Measurements from ENCODE around the gene PARVB.

The PARVB gene

DNA sequence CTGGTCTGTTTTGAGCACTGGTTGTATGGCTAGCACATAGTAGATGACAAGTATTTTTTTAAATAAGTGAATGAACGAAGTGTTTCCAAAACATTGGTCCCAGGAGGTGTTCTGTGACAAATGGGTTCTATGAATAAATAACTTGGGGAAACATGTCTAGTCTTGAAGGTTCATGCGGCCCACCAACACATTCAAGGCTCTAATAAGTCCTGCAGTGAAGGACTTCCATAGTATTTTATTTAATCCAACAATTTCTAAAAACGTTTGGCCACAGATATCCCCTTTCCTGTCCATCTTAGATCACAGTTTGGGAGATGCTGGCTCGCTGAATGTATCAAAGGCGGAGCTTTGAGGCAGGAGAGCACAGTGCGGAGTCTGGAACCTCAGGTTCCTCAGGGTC lies 179.1 kb downstream of the PARVB start:
- ChIA-PET POLR2A (no interaction called here), CTCF (no interaction called here)
- H3K4me3 ChIP-seq (ENCODE audit: low read depth, low read length), result no peak overlapping the region
- TF ChIP-seq, protein P1, sequence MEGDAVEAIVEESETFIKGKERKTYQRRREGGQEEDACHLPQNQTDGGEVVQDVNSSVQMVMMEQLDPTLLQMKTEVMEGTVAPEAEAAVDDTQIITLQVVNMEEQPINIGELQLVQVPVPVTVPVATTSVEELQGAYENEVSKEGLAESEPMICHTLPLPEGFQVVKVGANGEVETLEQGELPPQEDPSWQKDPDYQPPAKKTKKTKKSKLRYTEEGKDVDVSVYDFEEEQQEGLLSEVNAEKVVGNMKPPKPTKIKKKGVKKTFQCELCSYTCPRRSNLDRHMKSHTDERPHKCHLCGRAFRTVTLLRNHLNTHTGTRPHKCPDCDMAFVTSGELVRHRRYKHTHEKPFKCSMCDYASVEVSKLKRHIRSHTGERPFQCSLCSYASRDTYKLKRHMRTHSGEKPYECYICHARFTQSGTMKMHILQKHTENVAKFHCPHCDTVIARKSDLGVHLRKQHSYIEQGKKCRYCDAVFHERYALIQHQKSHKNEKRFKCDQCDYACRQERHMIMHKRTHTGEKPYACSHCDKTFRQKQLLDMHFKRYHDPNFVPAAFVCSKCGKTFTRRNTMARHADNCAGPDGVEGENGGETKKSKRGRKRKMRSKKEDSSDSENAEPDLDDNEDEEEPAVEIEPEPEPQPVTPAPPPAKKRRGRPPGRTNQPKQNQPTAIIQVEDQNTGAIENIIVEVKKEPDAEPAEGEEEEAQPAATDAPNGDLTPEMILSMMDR (IDR thresholded peaks at IDR 0.05; ENCODE audit: insufficient read depth, low read length, missing control alignments), result no peak
- no peak for DNase-seq (ENCODE audit: low read depth, low spot score)

DNA sequence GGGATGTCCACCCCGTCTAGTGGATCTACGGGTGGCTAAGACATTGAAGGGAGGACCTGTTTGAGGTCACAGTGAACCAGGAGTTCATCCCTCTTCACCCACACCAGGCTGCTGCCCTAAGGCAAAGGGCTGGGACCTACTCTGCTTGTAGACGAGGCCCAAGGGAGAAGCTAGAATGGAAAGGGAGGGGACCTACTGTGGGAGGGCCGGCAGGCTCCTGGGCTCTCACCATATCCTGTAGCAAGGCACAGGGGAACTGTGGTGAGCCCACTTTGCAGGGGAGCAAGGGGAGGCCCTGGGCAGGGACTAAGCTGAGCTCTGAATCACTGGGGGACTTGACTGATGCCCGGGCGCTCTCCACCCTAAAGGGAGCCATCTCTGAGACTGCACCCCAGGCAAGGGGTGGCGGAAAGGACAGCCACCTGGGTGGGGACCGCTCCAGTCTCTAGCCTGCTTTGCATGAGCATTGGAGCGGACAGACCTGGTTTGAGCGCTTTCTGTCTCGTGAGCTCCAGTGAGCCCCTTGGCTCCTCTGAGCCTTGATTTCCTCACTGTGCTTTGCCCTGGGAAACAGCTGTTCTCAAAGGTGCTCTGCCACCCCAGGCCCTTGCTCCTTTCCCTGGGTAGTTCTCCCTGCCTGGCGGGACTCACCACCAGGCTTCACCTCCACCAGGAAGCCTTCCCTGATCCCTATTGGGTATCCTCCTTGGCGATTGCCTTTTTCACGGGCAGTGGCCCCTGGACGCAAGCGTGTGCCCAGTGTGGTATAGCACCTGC lies 180.8 kb downstream of the PARVB start:
- no peak for DNase-seq (ENCODE audit: low read depth, low spot score)
- POLR2A ChIA-PET, result no interaction called here
- TF ChIP-seq, protein P1 (IDR thresholded peaks at IDR 0.05; ENCODE audit: insufficient read depth, low read length, missing control alignments), result no peak
- CTCF ChIA-PET, result no interaction called here
- H3K4me3 ChIP-seq (ENCODE audit: low read depth, low read length), result no peak overlapping the region

DNA sequence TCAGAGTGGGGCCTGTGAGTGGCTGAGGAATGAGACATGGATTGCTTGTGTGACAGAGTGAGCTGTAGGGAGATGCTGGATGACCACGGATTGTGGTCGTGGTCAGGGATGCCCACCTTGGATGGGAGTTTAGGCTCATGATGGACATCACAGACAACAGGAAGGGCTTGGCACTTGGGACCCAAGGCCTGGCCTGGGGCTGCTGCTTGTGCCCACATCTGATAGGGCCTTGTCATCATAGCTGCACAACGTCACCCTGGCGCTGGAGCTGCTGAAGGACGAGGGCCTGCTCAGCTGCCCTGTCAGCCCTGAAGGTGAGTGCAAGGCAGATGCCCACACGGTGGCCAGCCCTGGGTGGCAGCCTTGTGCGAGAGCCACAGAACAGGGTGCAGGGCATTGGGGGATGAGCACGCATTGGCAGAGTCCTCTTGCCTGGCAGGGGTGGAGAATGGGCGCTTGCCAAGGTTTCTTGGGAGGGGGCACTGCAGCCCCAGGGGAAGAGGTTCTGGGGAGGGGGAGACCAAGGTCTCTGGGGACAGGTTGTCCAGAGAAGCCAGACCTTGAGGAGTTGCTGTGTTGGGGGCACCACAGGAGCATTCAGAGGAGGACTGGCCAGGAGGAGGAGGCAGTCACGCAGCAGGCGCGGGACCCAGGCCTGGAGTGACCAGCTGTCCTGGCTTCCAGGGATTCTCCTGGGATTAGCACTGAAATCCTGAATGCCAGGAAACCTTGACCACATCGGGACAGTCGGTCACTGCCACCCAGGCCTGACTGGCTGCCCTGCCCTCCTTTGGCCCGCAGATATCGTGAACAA lies 181.6 kb downstream of the PARVB start:
- H3K4me3 ChIP-seq (ENCODE audit: low read depth, low read length), result no peak overlapping the region
- TF ChIP-seq, protein P1 (IDR thresholded peaks at IDR 0.05; ENCODE audit: insufficient read depth, low read length, missing control alignments), result no peak
- DNase-seq (ENCODE audit: low read depth, low spot score), result no peak
- ChIA-PET POLR2A (no interaction called here), CTCF (no interaction called here)

DNA sequence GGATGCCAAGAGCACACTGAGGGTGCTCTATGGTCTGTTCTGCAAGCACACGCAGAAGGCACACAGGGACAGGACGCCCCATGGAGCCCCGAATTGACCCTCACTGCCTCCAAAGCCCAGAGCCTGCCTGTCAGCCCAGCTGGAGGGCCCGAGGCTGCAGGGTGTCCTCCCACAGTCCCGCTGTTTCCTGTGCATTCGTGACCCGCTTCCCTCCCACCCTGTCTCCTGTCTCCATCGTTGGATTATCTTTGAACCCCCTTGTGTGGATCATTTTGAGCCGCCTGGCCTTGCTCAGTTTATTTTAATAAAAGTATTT lies 182.2 kb downstream of the PARVB start:
- ChIA-PET CTCF (no interaction called here), POLR2A (no interaction called here)
- DNase-seq (ENCODE audit: low read depth, low spot score), result no peak
- H3K4me3 ChIP-seq (ENCODE audit: low read depth, low read length), result no peak overlapping the region
- TF ChIP-seq, protein P1 (IDR thresholded peaks at IDR 0.05; ENCODE audit: insufficient read depth, low read length, missing control alignments), result no peak

DNA sequence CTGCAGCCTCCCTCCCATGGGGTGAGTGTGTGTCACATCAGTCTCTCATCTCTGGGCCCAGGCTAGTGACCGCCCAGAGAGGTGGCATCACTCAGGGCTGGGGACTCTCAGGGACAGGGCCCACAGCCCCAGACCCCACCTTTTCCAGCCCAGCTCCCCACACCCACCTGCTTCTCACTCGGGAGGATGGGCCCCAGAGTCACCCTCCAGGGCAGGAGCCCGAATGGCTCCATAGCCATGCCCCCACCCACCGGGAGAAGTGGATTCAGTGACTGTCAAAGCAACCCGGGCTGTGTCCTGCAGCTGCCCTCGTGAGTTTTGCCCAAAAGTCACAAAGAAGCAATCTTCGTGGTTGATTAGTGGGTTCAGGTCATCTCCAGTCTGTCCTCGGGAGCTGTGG lies 182.6 kb downstream of the PARVB start:
- ChIA-PET POLR2A (no interaction called here), CTCF (interaction anchor here (1.0 kb wide), 1 partner anchor 15 kb away, joined by 3 read pairs; no protein-coding TSS in a partner anchor)
- DNase-seq (ENCODE audit: low read depth, low spot score), result no peak
- TF ChIP-seq, protein P1 (IDR thresholded peaks at IDR 0.05; ENCODE audit: insufficient read depth, low read length, missing control alignments), result no peak
- no peak overlapping the region for H3K4me3 ChIP-seq (ENCODE audit: low read depth, low read length)
